GM23248 (cell line): Measurements from ENCODE around the gene FBLN2. TPM values are rescaled to one million over a fixed set of nuclear protein-coding genes. Genes with fewer than 3 reads are reported as not detected.
"Not testable (repeated sequence)": the region's sequence is repeated elsewhere in the genome, so short reads cannot be mapped to it uniquely, and the experiment has no call there.

Experiments used
- DNase-seq: peaks from one replicate; pipeline ENCODE4 v3.0.0-alpha.2; 2015
- H2AFZ ChIP-seq: fragments of 200-600 bp; sonication (generic); 2 replicates; pipeline ENCODE4 v1.6.1; 2016; ENCODE audit warnings: antibody characterized with exemption
- H3F3A ChIP-seq: fragments of 200-600 bp; sonication (generic); 2 replicates; pipeline ENCODE4 v1.6.1; 2016; ENCODE audit warnings: mild to moderate bottlenecking, antibody characterized with exemption, mixed run types; ENCODE audit not compliant: insufficient read depth
- H3K27ac ChIP-seq: fragments of 200-600 bp; sonication (generic); 2 replicates; pipeline ENCODE4 v1.5.1; 2016; ENCODE audit warnings: mild to moderate bottlenecking
- H3K27me3 ChIP-seq: fragments of 200-600 bp; sonication (generic); replicated peaks from 2 replicates; pipeline ENCODE4 v1.6.1; 2016; ENCODE audit warnings: mild to moderate bottlenecking; ENCODE audit not compliant: insufficient read depth
- H3K36me3 ChIP-seq: fragments of 200-600 bp; sonication (generic); 2 replicates; pipeline ENCODE4 v1.6.1; 2016; ENCODE audit warnings: low read depth, mild to moderate bottlenecking
- H3K4me1 ChIP-seq: fragments of 200-600 bp; sonication (generic); 2 replicates; pipeline ENCODE4 v1.6.1; 2016; ENCODE audit warnings: mild to moderate bottlenecking; ENCODE audit not compliant: insufficient read depth
- H3K4me2 ChIP-seq: fragments of 200-600 bp; sonication (generic); one replicate; pipeline ENCODE4 v1.6.1; 2016; ENCODE audit warnings: mild to moderate bottlenecking; ENCODE audit not compliant: unreplicated experiment
- H3K4me3 ChIP-seq: fragments of 200-600 bp; sonication (generic); 2 replicates; pipeline ENCODE4 v1.5.1; 2016; ENCODE audit warnings: mild to moderate bottlenecking
- H3K79me2 ChIP-seq: fragments of 200-600 bp; sonication (generic); 2 replicates; pipeline ENCODE4 v1.6.1; 2016; ENCODE audit warnings: mild to moderate bottlenecking; ENCODE audit not compliant: insufficient read depth
- H3K9ac ChIP-seq: fragments of 200-600 bp; sonication (generic); 2 replicates; pipeline ENCODE4 v1.6.1; 2016; ENCODE audit warnings: mild to moderate bottlenecking
- H3K9me2 ChIP-seq: fragments of 200-600 bp; sonication (generic); 2 replicates; pipeline ENCODE4 v1.6.1; 2016; ENCODE audit warnings: mixed run types, mild to moderate bottlenecking, moderate library complexity; ENCODE audit not compliant: insufficient read depth
- H3K9me3 ChIP-seq: fragments of 200-600 bp; sonication (generic); one replicate; pipeline ENCODE4 v1.6.1; 2017; ENCODE audit warnings: low read depth
- H4K20me1 ChIP-seq: fragments of 200-600 bp; sonication (generic); 2 replicates; pipeline ENCODE4 v1.6.0; 2016; ENCODE audit not compliant: insufficient read depth
- EZH2 ChIP-seq: fragments of 200-600 bp; sonication (generic); IDR thresholded peaks from 2 replicates; pipeline ENCODE4 v1.6.1; 2018; ENCODE audit warnings: antibody characterized with exemption, mild to moderate bottlenecking; ENCODE audit not compliant: insufficient read depth, poor library complexity, severe bottlenecking
- EZH2phosphoT487 ChIP-seq: fragments of 200-600 bp; sonication (generic); IDR thresholded peaks from 2 replicates; pipeline ENCODE4 v1.6.1; 2018; ENCODE audit warnings: antibody characterized with exemption, moderate library complexity, mild to moderate bottlenecking, low read depth; ENCODE audit not compliant: insufficient read depth
- WGBS, 2 experiments: methylation state at CpG; one replicate each; pipeline ENCODE4 v1.1.6; 2015 to 2017; ENCODE audit warnings: low lambda C conversion rate in 2 of 2, low coverage in 1 of 2; ENCODE audit errors: missing lambda C conversion rate in 2 of 2; 5-methylcytosine and 5-hydroxymethylcytosine counted together
- in situ Hi-C: fragments of 300-500 bp; cut with MboI; formaldehyde crosslinking; loops from 2 replicates; pipeline ENCODE4 v1.15.0; 2020
- polyA plus RNA-seq: library from polyadenylated mRNA; unstranded; fragments of >200 nt; fragmentation: Nextera tagmentation; extraction: Ambion mirVana; gene quantifications from 2 replicates; pipeline ENCODE4 v1.2.1, GENCODE V29; 2016
- total RNA-seq: library from RNA; depleted of rRNA; stranded (reverse); fragments of >200 nt; shearing (Covaris generic); gene quantifications from 2 replicates; pipeline ENCODE4 v1.2.3, GENCODE V29; 2014; rRNA removed

Gene FBLN2
- total RNA-seq (636 and 646 TPM in 2 replicates), polyA plus RNA-seq (447 and 468 TPM in 2 replicates)

GRCh38 chr3:13548696-13549622, at the start of gene FBLN2:
Gene FBLN2, plus strand, starts transcription at chr3:13549125. Its CDS starts 21,231 bp downstream, at chr3:13570356.
- Histone ChIP-seq H3F3A (peaks cover 19% of the 10 kb centered on the region), H3K79me2 (peaks cover 47% of the 10 kb centered on the region), H3K4me2 (peak within 1 kb of the TSS; percentile 79), H3K27ac (peak within 1 kb of the TSS; percentile 57), H3K4me1 (peaks cover 74% of the 10 kb centered on the region), H3K9ac (peak within 1 kb of the TSS; percentile 87), H3K36me3 (no peaks in the 10 kb centered on the region), H3K4me3 (peak within 1 kb of the TSS; percentile 70), H3K9me2 (no peaks in the 10 kb centered on the region), H2AFZ (0 out of 2 replicates have a peak within 1 kb of the TSS, but pooled peaks have one; percentile 14), H4K20me1 (no peaks in the 10 kb centered on the region), H3K9me3 (no peaks in the 10 kb centered on the region), H3K27me3 (no peaks in the 10 kb centered on the region)
- in situ Hi-C loops, result no loop called here
- DNase-seq, result peak; percentile 88
- TF ChIP-seq EZH2phosphoT487 (no peak), EZH2 (no peak)
- WGBS, 2 experiments, result 2% methylated on average over 54 to 71 of the region's 107 CpGs

- not testable (repeated sequence) for H3K27me3 ChIP-seq, H3K4me2 ChIP-seq, H2AFZ ChIP-seq, H3K79me2 ChIP-seq, H4K20me1 ChIP-seq, H3K9ac ChIP-seq, DNase-seq, H3K4me3 ChIP-seq, H3K36me3 ChIP-seq, H3K9me2 ChIP-seq, H3F3A ChIP-seq, H3K9me3 ChIP-seq, H3K27ac ChIP-seq
- WGBS, 2 experiments, result 95% methylated on average over 11 of the region's 11 CpGs
- H3K4me1 ChIP-seq, result peaks cover 22% of the 10 kb centered on the region
- in situ Hi-C loops, result loop anchor here (5.0 to 25.0 kb wide), 2 partner anchors 148 to 388 kb away; partner anchors contain the start of gene WNT7A
Measured at GRCh38 chr3:13499246-13499645, 49.7 kb upstream of the FBLN2 start.

GRCh38 chr3:13500133-13500885, 48.6 kb upstream of the FBLN2 start:
- Histone ChIP-seq H3K27ac (no peak overlapping the region), H4K20me1 (no peaks in the 10 kb centered on the region), H3K4me3 (no peak overlapping the region), H3K4me1 (peaks cover 22% of the 10 kb centered on the region), H3K9me3 (no peaks in the 10 kb centered on the region), H3K79me2 (no peaks in the 10 kb centered on the region), H3F3A (peaks cover 8% of the 10 kb centered on the region), H3K27me3 (no peaks in the 10 kb centered on the region), H2AFZ (no peak overlapping the region), H3K4me2 (no peak overlapping the region), H3K9ac (no peak overlapping the region), H3K36me3 (no peaks in the 10 kb centered on the region), H3K9me2 (no peaks in the 10 kb centered on the region)
- 75 to 83% methylated on average over 15 of the region's 15 CpGs for WGBS, 2 experiments
- peak; percentile 54 for DNase-seq
- TF ChIP-seq EZH2, result no peak
- no peak for TF ChIP-seq EZH2phosphoT487
- in situ Hi-C loops, result no loop called here

DNA sequence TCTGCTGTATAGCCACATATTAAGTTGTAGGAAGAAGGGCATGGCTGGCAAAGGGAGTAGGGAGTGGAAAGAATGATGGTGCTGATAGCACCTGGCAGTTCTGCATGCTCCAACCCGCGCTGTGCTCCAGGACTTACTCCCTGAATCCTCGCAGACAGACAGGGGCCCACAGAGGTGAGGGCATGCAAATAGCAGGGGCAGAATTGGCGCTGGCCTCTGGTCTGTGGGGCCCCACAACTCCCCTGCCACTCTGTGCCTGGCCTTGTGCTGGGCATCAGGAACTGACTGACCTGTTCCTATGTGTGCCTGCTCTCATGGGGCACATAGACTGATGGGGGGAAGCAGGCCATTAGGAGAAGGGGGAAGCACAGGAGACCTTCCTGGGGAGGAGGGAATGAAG, 47.9 kb upstream of the FBLN2 start:
- Histone ChIP-seq H3K9ac (no peak overlapping the region), H3K4me1 (peaks cover 22% of the 10 kb centered on the region), H3K9me3 (no peaks in the 10 kb centered on the region), H3K4me3 (no peak overlapping the region), H4K20me1 (no peaks in the 10 kb centered on the region), H3K27ac (no peak overlapping the region), H3K36me3 (no peaks in the 10 kb centered on the region), H3K27me3 (no peaks in the 10 kb centered on the region), H3K4me2 (no peak overlapping the region), H3K79me2 (no peaks in the 10 kb centered on the region), H2AFZ (no peak overlapping the region), H3K9me2 (no peaks in the 10 kb centered on the region), H3F3A (peaks cover 8% of the 10 kb centered on the region)
- TF ChIP-seq EZH2, result no peak
- TF ChIP-seq EZH2phosphoT487, result no peak
- in situ Hi-C loops, result no loop called here
- DNase-seq, result no peak
- 95 to 100% methylated on average over 4 of the region's 4 CpGs for WGBS, 2 experiments
